GM19025 (cell line): Measurements from ENCODE around the gene COMTD1.

Experiments
- ATAC-seq: cut with Tn5 transposase; IDR thresholded peaks from one replicate; pipeline ENCODE4 v1.9.1; 2021; ENCODE audit warnings: mild to moderate bottlenecking, low read depth, moderate library complexity; ENCODE audit not compliant: unreplicated experiment

The COMTD1 gene

GRCh38 chr10:75235375-75236177 is at the start of gene COMTD1:
TSS of gene COMTD1 (minus strand) at chr10:75235957. CDS start at chr10:75235928, 29 bp downstream.
- ATAC-seq: peak; percentile 64

DNA sequence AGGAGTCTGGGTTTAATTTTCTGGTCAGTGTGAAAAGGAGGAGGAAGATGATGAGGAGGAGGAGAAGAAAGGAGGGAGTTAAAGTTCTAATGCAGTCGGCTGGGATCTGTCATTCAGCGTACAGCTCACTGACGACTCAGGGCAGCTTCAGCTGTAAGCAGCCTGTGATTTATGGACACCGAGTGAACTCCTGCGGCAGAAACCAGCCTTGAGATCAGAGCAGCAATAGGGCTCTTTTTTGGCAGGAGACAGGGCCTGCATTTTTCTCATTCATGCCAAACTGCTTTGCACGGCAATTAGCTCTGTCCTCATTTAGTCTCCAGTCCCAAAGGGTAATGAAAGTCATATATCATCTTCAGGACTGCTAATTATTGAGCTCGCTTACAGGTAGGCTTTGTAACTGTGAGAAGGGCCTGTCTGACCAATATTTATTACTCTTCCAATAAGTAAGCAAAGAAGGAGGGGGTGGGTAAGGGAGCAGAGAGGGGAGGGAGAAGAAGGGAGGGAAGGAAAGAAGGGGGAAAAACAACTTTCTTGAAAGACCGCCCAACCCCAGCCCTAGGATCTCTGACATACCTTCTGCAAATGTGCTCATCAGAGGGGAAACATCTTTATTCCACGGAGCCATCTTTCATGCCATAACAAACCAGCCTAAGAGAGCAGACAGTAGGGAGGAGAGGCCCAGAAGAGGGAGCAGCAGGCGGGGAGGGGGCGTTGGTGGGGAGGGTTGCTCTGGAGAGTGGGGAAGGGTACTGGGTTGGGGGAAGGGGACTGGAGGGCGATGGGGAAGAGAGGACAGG is 48.1 kb upstream of the COMTD1 start:
- ATAC-seq: no peak

DNA sequence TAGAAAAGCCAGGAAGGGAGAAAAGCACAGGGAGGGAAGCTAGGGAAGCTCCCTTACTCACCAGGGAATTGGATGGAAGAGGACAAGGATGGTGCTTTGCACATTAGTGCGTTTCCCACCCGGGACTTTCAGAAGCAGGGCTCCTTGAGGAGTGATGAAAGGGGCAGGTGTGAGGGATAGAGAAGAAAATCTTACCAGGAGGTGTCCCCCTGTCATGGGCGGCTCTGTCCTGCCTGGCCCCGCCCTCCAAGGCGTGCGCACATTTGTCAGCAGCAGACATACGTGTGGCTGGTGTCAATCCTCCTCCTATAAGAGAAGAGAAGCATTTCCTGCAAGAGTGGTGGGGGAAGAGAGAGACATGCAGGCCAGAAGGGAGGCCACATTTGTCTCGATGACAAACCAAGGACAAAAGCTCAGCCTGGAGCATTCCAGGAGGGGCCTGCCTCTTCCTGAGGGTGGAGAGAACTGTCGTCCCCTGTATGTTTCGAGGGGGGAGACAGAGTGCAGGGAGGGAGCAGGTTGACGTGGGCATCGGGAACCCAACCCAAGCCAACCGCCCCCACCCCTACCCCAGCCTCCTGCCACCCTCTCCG is 47.4 kb upstream of the COMTD1 start:
- no peak for ATAC-seq

GRCh38 chr10:75281974-75282373 is 46.2 kb upstream of the COMTD1 start:
- no peak for ATAC-seq

- no peak for ATAC-seq
Observed at GRCh38 chr10:75280236-75280635, 44.5 kb upstream of the COMTD1 start.

DNA sequence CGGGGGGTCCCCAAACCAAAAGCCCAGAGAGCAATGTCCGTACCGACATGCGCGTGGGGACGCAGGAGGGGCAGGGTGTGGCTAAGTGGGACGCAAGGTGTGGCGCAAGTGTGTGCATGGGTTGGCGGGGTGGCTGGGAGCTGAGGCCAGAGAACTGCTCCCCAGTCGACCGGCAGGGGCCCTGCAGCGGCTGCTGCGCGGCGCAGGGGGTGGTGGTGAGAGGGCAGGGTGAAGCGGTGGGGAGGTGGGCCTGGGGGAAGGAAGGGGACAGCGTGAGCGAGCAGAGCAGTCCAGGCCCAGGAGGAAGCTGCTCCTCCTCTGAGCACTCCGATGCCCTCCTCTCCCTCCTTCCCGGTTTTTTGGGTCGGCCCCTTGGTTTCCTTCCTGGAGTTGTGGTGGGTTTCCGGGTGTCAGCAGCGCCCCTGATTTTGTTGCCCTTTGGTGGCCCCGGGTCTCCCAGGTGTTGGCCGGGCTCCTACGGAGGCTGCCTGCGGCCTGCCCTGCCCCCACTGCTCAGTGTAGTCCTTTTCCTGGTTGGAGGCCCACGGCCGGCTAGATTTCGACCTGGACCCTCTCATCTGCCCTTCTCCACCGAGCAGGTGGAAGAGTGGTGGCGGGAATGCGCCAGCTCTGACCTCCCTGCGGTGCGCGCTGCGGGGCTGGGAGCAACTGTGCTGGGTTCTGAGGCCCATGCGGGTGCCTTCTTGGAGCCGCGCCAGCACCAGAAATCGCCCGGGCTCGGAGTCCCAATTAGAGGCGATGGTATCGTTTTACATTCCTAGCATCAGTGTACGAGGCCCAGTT is 40.5 kb upstream of the COMTD1 start:
- no peak for ATAC-seq

DNA sequence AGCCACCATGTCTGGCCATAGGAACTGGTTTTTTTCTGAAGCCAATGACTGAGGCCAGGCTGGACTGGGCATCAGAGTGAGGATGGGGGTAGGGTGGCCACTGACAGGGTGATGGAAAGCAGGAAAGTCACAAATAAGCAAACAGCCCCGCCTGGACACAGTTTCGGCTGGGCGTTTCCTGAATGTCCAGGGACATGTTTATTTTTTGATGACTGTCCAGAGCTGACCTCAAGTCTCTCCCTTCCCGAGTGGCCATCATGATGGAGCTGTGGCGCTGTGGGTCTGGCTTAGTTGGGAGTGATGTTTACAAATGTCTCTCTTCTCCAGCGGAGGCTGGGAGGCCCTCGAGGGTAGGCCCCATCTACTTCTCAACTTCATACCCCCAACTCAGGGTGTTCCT is 37.1 kb upstream of the COMTD1 start:
- ATAC-seq: no peak

- ATAC-seq: no peak
Observed at GRCh38 chr10:75272094-75272493, 36.3 kb upstream of the COMTD1 start.

GRCh38 chr10:75269605-75270004 is 33.8 kb upstream of the COMTD1 start:
- ATAC-seq: no peak

DNA sequence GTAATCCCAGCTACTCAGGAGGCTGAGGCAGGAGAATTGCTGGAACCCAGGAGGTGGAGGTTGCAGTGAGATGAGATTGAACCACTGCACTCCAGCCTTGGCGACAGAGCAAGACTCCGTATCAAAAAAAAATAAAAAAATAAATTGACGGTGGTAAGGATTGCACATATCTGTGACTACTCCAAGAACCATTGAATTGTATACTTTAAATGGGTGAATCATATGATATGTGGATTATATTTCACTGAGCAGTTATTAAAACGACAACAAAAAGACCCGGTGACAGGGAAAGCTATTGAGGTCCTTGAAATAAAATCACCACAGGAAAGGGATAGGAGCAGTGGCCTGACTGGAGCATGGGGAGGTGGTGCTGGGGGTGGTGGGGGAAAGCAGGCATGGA is 31.2 kb upstream of the COMTD1 start:
- no peak for ATAC-seq

DNA sequence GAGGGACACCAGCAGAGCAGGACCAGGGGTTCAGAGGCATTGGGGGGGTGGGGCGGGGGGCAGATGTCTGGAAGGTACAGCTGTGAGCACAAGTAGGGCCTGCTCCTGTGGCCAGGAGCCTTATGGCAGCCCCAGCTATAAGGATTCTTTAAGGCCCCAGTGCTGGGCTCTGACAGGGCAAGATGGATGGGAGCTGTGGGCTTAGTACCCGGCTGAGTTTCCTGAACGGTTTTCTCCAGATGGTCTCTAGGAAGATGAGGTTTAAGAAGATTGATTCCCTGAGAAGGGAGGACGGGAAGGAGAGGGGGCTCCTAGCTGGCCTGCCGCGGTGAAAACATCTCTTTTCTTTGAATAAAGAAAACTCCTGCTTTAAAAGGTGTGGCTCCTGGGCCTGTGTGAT is 30.1 kb upstream of the COMTD1 start:
- ATAC-seq: no peak

DNA sequence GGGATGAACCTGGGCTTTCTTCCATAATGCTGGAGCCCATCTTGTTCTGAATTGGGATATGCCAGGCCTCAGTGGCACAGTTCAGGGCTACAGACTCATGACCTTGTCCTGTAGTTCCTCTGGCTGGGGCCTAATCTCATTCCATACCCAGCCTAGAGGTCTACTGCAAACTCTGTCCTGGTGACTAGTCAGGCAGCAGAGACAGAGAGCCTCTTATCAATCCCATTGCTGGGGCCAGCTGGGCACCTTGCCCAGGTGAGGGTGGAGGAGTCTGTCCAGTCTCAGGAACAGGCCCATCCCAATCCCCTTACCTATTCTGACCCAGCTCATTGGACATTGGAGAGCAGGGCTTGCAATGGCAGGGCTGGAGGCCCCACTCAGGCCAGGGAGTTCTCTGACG is 28.0 kb upstream of the COMTD1 start:
- no peak for ATAC-seq

GRCh38 chr10:75261813-75262705 is 26.3 kb upstream of the COMTD1 start:
- ATAC-seq: no peak

DNA sequence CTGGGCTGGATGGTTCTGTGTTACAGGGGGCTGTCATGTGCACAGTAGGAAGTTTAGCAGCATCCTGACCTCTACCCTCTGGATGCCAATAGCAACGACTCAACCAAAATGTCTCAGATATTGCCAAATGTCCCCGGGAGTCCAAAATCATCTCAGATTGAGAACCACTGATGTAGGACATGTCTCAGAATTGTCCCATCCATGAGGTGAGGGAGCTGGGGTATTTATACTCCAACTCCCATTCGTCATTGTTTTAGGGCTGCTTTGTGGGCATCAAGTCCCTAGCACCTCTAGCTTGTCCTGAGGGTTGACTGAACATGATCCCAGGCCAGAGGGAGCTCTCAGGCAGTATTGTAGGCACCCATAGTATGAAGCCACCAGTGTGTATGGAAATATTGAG is 25.2 kb upstream of the COMTD1 start:
- no peak for ATAC-seq

DNA sequence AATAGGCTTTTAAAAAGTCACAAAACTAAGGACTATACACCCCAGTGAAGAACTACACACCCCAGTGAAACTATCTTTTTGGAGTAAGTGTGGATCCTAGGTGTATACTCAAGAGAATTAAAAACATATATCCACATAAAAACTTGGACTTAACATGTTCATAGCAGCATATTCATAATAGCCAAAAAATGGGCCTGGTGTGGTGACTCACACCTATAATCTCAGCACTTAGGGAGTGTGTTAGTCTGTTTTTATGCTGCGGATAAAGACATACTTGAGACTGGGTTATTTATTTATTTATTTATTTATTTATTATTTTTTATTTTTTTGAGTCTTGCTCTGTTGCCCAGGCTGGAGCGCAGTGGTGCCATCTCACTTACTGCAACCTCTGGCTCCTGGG is 19.0 kb upstream of the COMTD1 start:
- ATAC-seq: no peak

GRCh38 chr10:75253281-75254220 is 17.8 kb upstream of the COMTD1 start:
- no peak for ATAC-seq

DNA sequence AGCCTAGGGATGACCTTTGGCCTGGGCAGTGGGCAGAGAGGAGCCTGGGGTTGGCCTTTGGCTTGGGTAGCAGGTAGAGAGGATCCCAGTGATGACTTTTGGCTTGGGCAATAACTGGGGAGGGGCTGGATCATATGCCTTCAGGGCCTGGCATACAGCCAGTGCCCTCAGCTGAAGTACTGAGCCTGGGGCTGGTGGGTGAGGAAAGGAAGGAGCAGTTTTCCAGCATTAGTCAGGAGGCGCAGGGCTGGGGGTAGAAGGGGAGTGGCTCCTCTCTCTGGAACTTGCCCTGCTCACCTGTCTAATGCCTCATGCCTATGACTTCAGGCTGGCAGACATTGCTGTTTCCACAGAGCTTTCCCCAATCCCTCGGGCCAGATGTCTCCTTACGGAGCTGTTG is 15.2 kb upstream of the COMTD1 start:
- ATAC-seq: no peak

GRCh38 chr10:75247797-75248196 is 12.0 kb upstream of the COMTD1 start:
- no peak for ATAC-seq

- ATAC-seq: no peak
Observed at GRCh38 chr10:75246506-75246905, 10.7 kb upstream of the COMTD1 start.
